ENCODE measurements around the gene FAM117A. TPM values are rescaled to one million over a fixed set of nuclear protein-coding genes. Genes with fewer than 3 reads are reported as not detected.
A peak's percentile ranks its signal among the peaks of the same experiment; 100 is the strongest.

FAM117A gene
- total RNA-seq, 1 donor from 2014 or later: 4.7 TPM

GRCh38 chr17:49756323-49757150, 7.4 kb downstream of the FAM117A start:
- no peak for DNase-seq (ENCODE audit: low read depth)
- no peak for TF ChIP-seq CTCF (conservative IDR thresholded peaks at IDR 0.05; ENCODE audit: low read depth, low read length)
- H3K4me3 ChIP-seq (ENCODE audit: low read depth, low read length): no peak overlapping the region

- no peak for TF ChIP-seq CTCF (conservative IDR thresholded peaks at IDR 0.05; ENCODE audit: low read depth, low read length)
Measured at GRCh38 chr17:49755663-49756283, 8.2 kb downstream of the FAM117A start.

GRCh38 chr17:49753959-49754391, 10.0 kb downstream of the FAM117A start:
- TF ChIP-seq CTCF (conservative IDR thresholded peaks at IDR 0.05; ENCODE audit: low read depth, low read length): no peak
- DNase-seq (ENCODE audit: low read depth): no peak
- H3K4me3 ChIP-seq (ENCODE audit: low read depth, low read length): no peak overlapping the region

More at GRCh38 chr17:49755663-49756283, 8.2 kb downstream of the FAM117A start:
- DNase-seq (ENCODE audit: low read depth): no peak
- H3K4me3 ChIP-seq (ENCODE audit: low read depth, low read length): no peak overlapping the region

GRCh38 chr17:49752508-49752907, 11.4 kb downstream of the FAM117A start:
- DNase-seq (ENCODE audit: low read depth): no peak
- no peak overlapping the region for H3K4me3 ChIP-seq (ENCODE audit: low read depth, low read length)

GRCh38 chr17:49749730-49750129, 14.2 kb downstream of the FAM117A start:
- no peak for TF ChIP-seq CTCF (conservative IDR thresholded peaks at IDR 0.05; ENCODE audit: low read depth, low read length)
- H3K4me3 ChIP-seq (ENCODE audit: low read depth, low read length): no peak overlapping the region
- no peak for DNase-seq (ENCODE audit: low read depth)

More at GRCh38 chr17:49752508-49752907, 11.4 kb downstream of the FAM117A start:
- no peak for TF ChIP-seq CTCF (conservative IDR thresholded peaks at IDR 0.05; ENCODE audit: low read depth, low read length)

GRCh38 chr17:49748791-49749190, 15.1 kb downstream of the FAM117A start:
- H3K4me3 ChIP-seq (ENCODE audit: low read depth, low read length): no peak overlapping the region
- TF ChIP-seq CTCF (conservative IDR thresholded peaks at IDR 0.05; ENCODE audit: low read depth, low read length): no peak
- peak; percentile 77 for DNase-seq (ENCODE audit: low read depth)

Measured in epithelial cell of proximal tubule (primary cell).